Testis (tissue), 2 donors: ENCODE data around the gene SORD.
"Not testable (repeated sequence)": the region's sequence is repeated elsewhere in the genome, so short reads cannot be mapped to it uniquely, and the experiment has no call there.

Source experiments
- CTCF ChIP-seq, 3 experiments: fragments of 450-650 bp in 2 of 3; fragments of 200-600 bp in 1 of 3; sonication (generic) in 1 of 3; IDR thresholded peaks; one replicate each; pipeline ENCODE4 v1.5.1; 2016 to 2019; ENCODE audit warnings: antibody characterized with exemption in 3 of 3, mild to moderate bottlenecking in 2 of 3, moderate library complexity in 1 of 3
- POLR2A ChIP-seq: fragments of 450-650 bp; IDR thresholded peaks from one replicate; pipeline ENCODE4 v1.6.1; 2017; ENCODE audit warnings: antibody characterized with exemption, mild to moderate bottlenecking, moderate library complexity

- not testable (repeated sequence) for TF ChIP-seq CTCF (IDR thresholded peaks at IDR 0.05); POLR2A
Measured at GRCh38 chr15:45025627-45026026, 2.6 kb downstream of the SORD start.
